Mammary epithelial cell (primary cell): ENCODE data around the gene ACOT7.

Experiments used
- CTCF ChIP-seq, 2 donors: IDR thresholded peaks in 1 of 2; conservative IDR thresholded peaks in 1 of 2; 2 replicates each; pipeline ENCODE4 v1.5.1; 2011 to 2012; ENCODE audit warnings: inconsistent platforms in 2 of 2, low read length in 2 of 2, mild to moderate bottlenecking in 2 of 2, control low read depth in 1 of 2, low read depth in 1 of 2; ENCODE audit not compliant: insufficient read depth in 1 of 2; ENCODE audit errors: extremely low read depth in 1 of 2
- EZH2 ChIP-seq: IDR thresholded peaks from 2 replicates; pipeline ENCODE4 v1.6.1; 2012; ENCODE audit warnings: low read length, inconsistent platforms, borderline replicate concordance

DNA sequence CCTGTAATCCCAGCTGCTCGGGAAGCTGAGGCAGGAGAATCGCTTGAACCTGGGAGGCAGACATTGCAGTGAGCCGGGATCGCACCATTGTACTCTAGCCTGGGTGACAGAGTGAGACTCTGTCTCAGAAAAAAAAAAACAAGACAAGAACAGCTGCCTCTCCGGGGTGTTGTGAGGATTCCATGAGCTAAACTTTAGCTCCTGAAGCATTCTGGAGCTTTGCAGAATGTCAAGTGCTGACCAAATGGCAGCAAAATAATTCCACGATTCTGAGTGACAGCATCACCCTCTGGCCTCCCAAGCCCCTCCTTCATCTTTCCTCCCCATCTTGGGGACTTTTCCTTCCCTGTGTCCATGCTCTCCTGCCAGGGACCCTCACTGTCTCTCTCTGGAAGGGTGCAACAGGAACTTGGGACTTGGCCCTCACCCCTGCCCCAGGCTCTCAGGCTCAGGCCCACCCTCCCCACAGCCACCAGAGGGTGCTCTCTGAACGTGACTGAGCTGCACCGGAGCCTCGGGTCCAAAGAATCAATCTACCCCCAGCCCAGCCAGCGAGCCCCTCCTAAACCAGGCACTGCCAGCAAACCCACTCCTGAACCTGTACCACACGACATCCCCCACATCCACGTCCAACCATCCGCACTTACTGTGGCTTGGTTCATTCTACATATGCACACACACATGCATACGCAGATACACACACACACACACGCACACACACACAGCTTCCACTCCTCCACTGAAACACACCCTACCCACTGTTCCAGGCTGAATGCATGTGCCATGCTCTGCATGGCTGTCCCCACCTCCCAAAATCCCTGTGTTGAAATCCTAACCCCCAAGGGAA lies 45.7 kb downstream of the ACOT7 start:
- TF ChIP-seq CTCF (conservative IDR thresholded peaks at IDR 0.05 in 1 of 2, IDR thresholded peaks at IDR 0.05 in 1 of 2; ENCODE audit: extremely low read depth in 1 of 2, insufficient read depth in 1 of 2, low read depth in 1 of 2, low read length in 2 of 2): peak; percentile 45 to 73
- TF ChIP-seq EZH2: no peak
